ENCODE results near the gene ACTR3C. TPM values are rescaled to one million over a fixed set of nuclear protein-coding genes. Genes with fewer than 3 reads are reported as not detected.

Gene ACTR3C
- total RNA-seq, 1 experiment from 2014 or later: 2.2 TPM

DNA sequence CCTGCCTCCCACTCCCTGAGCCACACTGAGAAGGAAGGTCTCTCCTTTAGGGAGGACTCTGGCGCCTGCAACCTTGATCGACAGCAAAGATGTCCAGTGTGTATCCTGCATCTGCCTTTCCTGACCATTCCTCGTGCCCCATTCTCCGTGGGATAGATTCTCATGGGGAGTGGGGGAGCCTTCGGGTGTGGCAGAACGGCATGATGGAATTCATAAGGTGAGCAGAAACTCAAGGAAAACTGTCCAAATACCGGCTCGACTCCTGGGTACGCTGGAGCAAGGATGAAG is 18.7 kb upstream of the ACTR3C start:
- no peak overlapping the region for H4K5ac ChIP-seq (ENCODE audit: insufficient read length, low read depth, low read length)
- peaks cover 15 to 30% (median 26%) of the 10 kb centered on the region in 3 experiments for H3K36me3 Mint-ChIP-seq (ENCODE audit: insufficient read depth in 1 of 3, low read depth in 3 of 3)
- H3K18ac ChIP-seq (ENCODE audit: insufficient read length, low read depth, low read length): no peak overlapping the region
- H2BK5ac ChIP-seq (ENCODE audit: insufficient read length, low read length): no peak overlapping the region
- H3K27me3 Mint-ChIP-seq (ENCODE audit: low read depth): peaks cover 80% of the 10 kb centered on the region
- H3K4me3 Mint-ChIP-seq: peak overlapping the region; percentile 54 to 96
- H2BK12ac ChIP-seq (ENCODE audit: insufficient read length, low read depth, low read length): no peak overlapping the region
- no peak overlapping the region for H3T11ph ChIP-seq (ENCODE audit: low read length)
- H2BK120ac ChIP-seq (ENCODE audit: low read depth, low read length, poor library complexity, severe bottlenecking): no peak overlapping the region
- H4K8ac ChIP-seq (replicated peaks; ENCODE audit: insufficient read length, low read depth, low read length): no peak overlapping the region
- no peaks in the 10 kb centered on the region for H3K79me2 ChIP-seq (ENCODE audit: insufficient read depth, low read length)
- peaks cover 7% of the 10 kb centered on the region for H3K9me3 ChIP-seq (ENCODE audit: control insufficient read depth, low read depth, low read length)
- no peaks in the 10 kb centered on the region for H4K20me1 ChIP-seq (ENCODE audit: control insufficient read depth, insufficient read depth, insufficient read length)
- peaks cover 42 to 48% of the 10 kb centered on the region in 2 experiments for H3K4me1 Mint-ChIP-seq
- H2BK20ac ChIP-seq (ENCODE audit: low read depth, low read length, poor library complexity, severe bottlenecking): no peak overlapping the region
- no peak overlapping the region for H3K9ac ChIP-seq (ENCODE audit: extremely low read depth, insufficient read length, low read length)
- H2BK15ac ChIP-seq (ENCODE audit: low read depth, low read length): no peak overlapping the region
- no peaks in the 10 kb centered on the region for H3K79me1 ChIP-seq (ENCODE audit: insufficient read depth, low read depth, low read length, poor library complexity, severe bottlenecking)
- no peak overlapping the region for H2AK5ac ChIP-seq (ENCODE audit: insufficient read length, low read length)
- peaks cover 16% of the 10 kb centered on the region for H3K27me3 ChIP-seq (ENCODE audit: insufficient read depth, low read length)
- TF ChIP-seq, protein P1, sequence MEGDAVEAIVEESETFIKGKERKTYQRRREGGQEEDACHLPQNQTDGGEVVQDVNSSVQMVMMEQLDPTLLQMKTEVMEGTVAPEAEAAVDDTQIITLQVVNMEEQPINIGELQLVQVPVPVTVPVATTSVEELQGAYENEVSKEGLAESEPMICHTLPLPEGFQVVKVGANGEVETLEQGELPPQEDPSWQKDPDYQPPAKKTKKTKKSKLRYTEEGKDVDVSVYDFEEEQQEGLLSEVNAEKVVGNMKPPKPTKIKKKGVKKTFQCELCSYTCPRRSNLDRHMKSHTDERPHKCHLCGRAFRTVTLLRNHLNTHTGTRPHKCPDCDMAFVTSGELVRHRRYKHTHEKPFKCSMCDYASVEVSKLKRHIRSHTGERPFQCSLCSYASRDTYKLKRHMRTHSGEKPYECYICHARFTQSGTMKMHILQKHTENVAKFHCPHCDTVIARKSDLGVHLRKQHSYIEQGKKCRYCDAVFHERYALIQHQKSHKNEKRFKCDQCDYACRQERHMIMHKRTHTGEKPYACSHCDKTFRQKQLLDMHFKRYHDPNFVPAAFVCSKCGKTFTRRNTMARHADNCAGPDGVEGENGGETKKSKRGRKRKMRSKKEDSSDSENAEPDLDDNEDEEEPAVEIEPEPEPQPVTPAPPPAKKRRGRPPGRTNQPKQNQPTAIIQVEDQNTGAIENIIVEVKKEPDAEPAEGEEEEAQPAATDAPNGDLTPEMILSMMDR (conservative IDR thresholded peaks at IDR 0.05): no peak
- no peaks in the 10 kb centered on the region for H3K4me1 ChIP-seq (ENCODE audit: insufficient read depth, low read length)
- H3K27ac ChIP-seq (ENCODE audit: insufficient read length, low read depth, low read length): no peak overlapping the region
- H2AFZ ChIP-seq (ENCODE audit: low read length): no peak overlapping the region
- peak overlapping the region in 1 of 3 experiments; percentile 63; a peak in 1 of 7 replicates for H3K27ac Mint-ChIP-seq
- peaks cover 13 to 18% of the 10 kb centered on the region in 2 experiments for H3K9me3 Mint-ChIP-seq
- no peak overlapping the region for H4K91ac ChIP-seq (ENCODE audit: insufficient read length, low read depth, low read length)
- no peak overlapping the region for H3K14ac ChIP-seq (ENCODE audit: insufficient read depth, low read length)
- DNase-seq: no peak
- no peak overlapping the region for H3K56ac ChIP-seq (ENCODE audit: insufficient read length, low read depth, low read length)
- H3K4ac ChIP-seq (ENCODE audit: low read depth, low read length): no peak overlapping the region
- peak overlapping the region; percentile 76 for H3K4me2 ChIP-seq (ENCODE audit: insufficient read depth, insufficient read length, low read length)
- no peak overlapping the region for H3K23ac ChIP-seq (ENCODE audit: insufficient read length, low read depth, low read length)
- WGBS (ENCODE audit: extremely low coverage, insufficient read length, low lambda C conversion rate): no CpG with 5 or more reads among the region's 9 CpGs
- peaks cover 16% of the 10 kb centered on the region for H3K23me2 ChIP-seq (ENCODE audit: insufficient read length, low read depth, low read length, poor library complexity, severe bottlenecking)

All from H9 (cell line).